Esophagus muscularis mucosa (tissue), 3 donors: ENCODE results near the gene DENND6B.
"Not testable (repeated sequence)": the region's sequence is repeated elsewhere in the genome, so short reads cannot be mapped to it uniquely, and the experiment has no call there.

Experiments
- CTCF ChIP-seq, 3 experiments: fragments of 200-600 bp in 2 of 3; fragments of 450-650 bp in 1 of 3; sonication (generic) in 2 of 3; IDR thresholded peaks; one replicate each; pipeline ENCODE4 v1.5.1; 2017 to 2019; ENCODE audit warnings: antibody characterized with exemption in 3 of 3, mild to moderate bottlenecking in 2 of 3, moderate library complexity in 1 of 3
- POLR2AphosphoS5 ChIP-seq, 2 donors: sonication (generic); formaldehyde crosslinking; IDR thresholded peaks; one replicate each; pipeline ENCODE4 v1.6.1; 2017; ENCODE audit warnings: antibody characterized with exemption in 2 of 2

GRCh38 chr22:50363803-50364194 is 37.0 kb upstream of the DENND6B start:
- not testable (repeated sequence) for TF ChIP-seq POLR2AphosphoS5, CTCF (IDR thresholded peaks at IDR 0.05)
